ENCODE data around the gene ACAP3. TPM values are rescaled to one million over a fixed set of nuclear protein-coding genes. Genes with fewer than 3 reads are reported as not detected.

ACAP3 gene
- total RNA-seq, 2 donors from 2014 or later, result 43.2 to 58.6 TPM

GRCh38 chr1:1259119-1259488 lies 48.6 kb downstream of the ACAP3 start:
- TF ChIP-seq POLR2A (IDR thresholded peaks at IDR 0.05) (no peak), CTCF (IDR thresholded peaks at IDR 0.05) (no peak), POLR2AphosphoS5 (IDR thresholded peaks at IDR 0.05) (no peak)
- H3K4me1 ChIP-seq (replicated peaks), result peaks cover 2% of the 10 kb centered on the region
- no peak overlapping the region for H3K4me3 ChIP-seq
- no peak overlapping the region for H3K27ac ChIP-seq
- no peaks in the 10 kb centered on the region for H3K27me3 ChIP-seq (replicated peaks; ENCODE audit: insufficient read depth)
- intact Hi-C loops (cut with DNase I), result no loop called here
- WGBS, result 91% methylated on average over 22 of the region's 22 CpGs
- H3K9me3 ChIP-seq, result no peaks in the 10 kb centered on the region
- no peak for DNase-seq (ENCODE audit: low spot score)
- H3K36me3 ChIP-seq, result peaks cover 5 to 17% of the 10 kb centered on the region in 2 donors

GRCh38 chr1:1256956-1257871 lies 50.5 kb downstream of the ACAP3 start:
- H3K9me3 ChIP-seq, result no peaks in the 10 kb centered on the region
- no peak for DNase-seq (ENCODE audit: low spot score)
- H3K4me1 ChIP-seq (replicated peaks), result peaks cover 4% of the 10 kb centered on the region
- 93% methylated on average over 31 of the region's 31 CpGs for WGBS
- H3K4me3 ChIP-seq, result no peak overlapping the region
- H3K27ac ChIP-seq, result no peak overlapping the region
- H3K36me3 ChIP-seq, result peaks cover 5 to 10% of the 10 kb centered on the region in 2 donors
- intact Hi-C loops (cut with DNase I), result no loop called here
- H3K27me3 ChIP-seq (replicated peaks; ENCODE audit: insufficient read depth), result no peaks in the 10 kb centered on the region
- no peak for TF ChIP-seq POLR2A (IDR thresholded peaks at IDR 0.05)

GRCh38 chr1:1255611-1256010 lies 52.1 kb downstream of the ACAP3 start:
- no peak overlapping the region for H3K27ac ChIP-seq
- no peak for TF ChIP-seq POLR2A (IDR thresholded peaks at IDR 0.05)
- TF ChIP-seq CTCF (IDR thresholded peaks at IDR 0.05), result no peak
- no peak for TF ChIP-seq POLR2AphosphoS5 (IDR thresholded peaks at IDR 0.05)
- intact Hi-C loops (cut with DNase I), result no loop called here
- H3K27me3 ChIP-seq (replicated peaks; ENCODE audit: insufficient read depth), result no peaks in the 10 kb centered on the region
- no peaks in the 10 kb centered on the region for H3K9me3 ChIP-seq
- H3K4me3 ChIP-seq, result no peak overlapping the region
- peaks cover 5 to 7% of the 10 kb centered on the region in 2 donors for H3K36me3 ChIP-seq
- WGBS, result 91% methylated on average over 10 of the region's 10 CpGs
- peaks cover 4% of the 10 kb centered on the region for H3K4me1 ChIP-seq (replicated peaks)
- DNase-seq (ENCODE audit: low spot score), result no peak

- H3K27ac ChIP-seq, result no peak overlapping the region
- no peak for TF ChIP-seq POLR2A (IDR thresholded peaks at IDR 0.05)
- TF ChIP-seq POLR2AphosphoS5 (IDR thresholded peaks at IDR 0.05), result no peak
- no peak for TF ChIP-seq CTCF (IDR thresholded peaks at IDR 0.05)
- WGBS, result 91% methylated on average over 18 of the region's 26 CpGs
- no peak overlapping the region for H3K4me3 ChIP-seq
- peaks cover 5 to 7% of the 10 kb centered on the region in 2 donors for H3K36me3 ChIP-seq
- no peaks in the 10 kb centered on the region for H3K9me3 ChIP-seq
- DNase-seq (ENCODE audit: low spot score), result no peak
- intact Hi-C loops (cut with DNase I), result no loop called here
- H3K27me3 ChIP-seq (replicated peaks; ENCODE audit: insufficient read depth), result no peaks in the 10 kb centered on the region
- peaks cover 4% of the 10 kb centered on the region for H3K4me1 ChIP-seq (replicated peaks)
Observed at GRCh38 chr1:1255078-1255477, 52.7 kb downstream of the ACAP3 start.

GRCh38 chr1:1254667-1254998 lies 53.1 kb downstream of the ACAP3 start:
- no peak for DNase-seq (ENCODE audit: low spot score)
- Histone ChIP-seq H3K9me3 (no peaks in the 10 kb centered on the region), H3K27ac (no peak overlapping the region), H3K4me1 (replicated peaks) (peaks cover 4% of the 10 kb centered on the region), H3K4me3 (no peak overlapping the region), H3K27me3 (replicated peaks; ENCODE audit: insufficient read depth) (no peaks in the 10 kb centered on the region), H3K36me3 (peaks cover 5 to 7% of the 10 kb centered on the region in 2 donors)
- intact Hi-C loops (cut with DNase I), result no loop called here
- TF ChIP-seq POLR2AphosphoS5 (IDR thresholded peaks at IDR 0.05), result peak; percentile 53
- TF ChIP-seq POLR2A (IDR thresholded peaks at IDR 0.05), result no peak
- no peak for TF ChIP-seq CTCF (IDR thresholded peaks at IDR 0.05)
- WGBS, result 74% methylated on average over 21 of the region's 21 CpGs

All from prostate gland (tissue), 2 donors.